ENCODE results near the gene C10orf90. TPM values are rescaled to one million over a fixed set of nuclear protein-coding genes. Genes with fewer than 3 reads are reported as not detected.

The C10orf90 gene
- total RNA-seq, 4 donors from 2014 or later, result 0.06 TPM; not detected in 3

DNA sequence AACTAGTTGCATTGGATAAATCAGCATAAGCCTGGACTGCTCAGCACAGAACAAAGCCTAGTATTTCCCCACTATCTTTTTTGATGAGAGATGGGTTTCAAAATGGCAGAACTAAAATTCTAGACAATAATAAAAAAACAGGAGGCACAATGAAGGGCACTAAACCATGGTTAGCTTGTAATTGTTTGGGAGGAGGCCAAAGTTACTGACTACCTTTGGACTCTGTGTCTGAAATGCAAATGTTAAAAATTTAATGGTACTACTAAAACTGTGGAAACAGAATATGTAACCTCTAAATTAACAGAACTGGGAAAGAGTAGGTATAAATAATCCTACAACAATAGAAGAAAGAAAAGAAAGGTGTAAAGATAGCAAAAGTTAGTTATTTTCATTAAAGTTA is 295.2 kb downstream of the C10orf90 start:
- TF ChIP-seq EP300 (IDR thresholded peaks at IDR 0.05) (no peak), POLR2AphosphoS5 (IDR thresholded peaks at IDR 0.05) (no peak), POLR2A (IDR thresholded peaks at IDR 0.05; ENCODE audit: low read depth) (no peak)
- TF ChIP-seq, protein P1, sequence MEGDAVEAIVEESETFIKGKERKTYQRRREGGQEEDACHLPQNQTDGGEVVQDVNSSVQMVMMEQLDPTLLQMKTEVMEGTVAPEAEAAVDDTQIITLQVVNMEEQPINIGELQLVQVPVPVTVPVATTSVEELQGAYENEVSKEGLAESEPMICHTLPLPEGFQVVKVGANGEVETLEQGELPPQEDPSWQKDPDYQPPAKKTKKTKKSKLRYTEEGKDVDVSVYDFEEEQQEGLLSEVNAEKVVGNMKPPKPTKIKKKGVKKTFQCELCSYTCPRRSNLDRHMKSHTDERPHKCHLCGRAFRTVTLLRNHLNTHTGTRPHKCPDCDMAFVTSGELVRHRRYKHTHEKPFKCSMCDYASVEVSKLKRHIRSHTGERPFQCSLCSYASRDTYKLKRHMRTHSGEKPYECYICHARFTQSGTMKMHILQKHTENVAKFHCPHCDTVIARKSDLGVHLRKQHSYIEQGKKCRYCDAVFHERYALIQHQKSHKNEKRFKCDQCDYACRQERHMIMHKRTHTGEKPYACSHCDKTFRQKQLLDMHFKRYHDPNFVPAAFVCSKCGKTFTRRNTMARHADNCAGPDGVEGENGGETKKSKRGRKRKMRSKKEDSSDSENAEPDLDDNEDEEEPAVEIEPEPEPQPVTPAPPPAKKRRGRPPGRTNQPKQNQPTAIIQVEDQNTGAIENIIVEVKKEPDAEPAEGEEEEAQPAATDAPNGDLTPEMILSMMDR (IDR thresholded peaks at IDR 0.05), result no peak
- Histone ChIP-seq H3K4me1 (no peaks in the 10 kb centered on the region), H3K27me3 (no peaks in the 10 kb centered on the region), H3K9me3 (peaks cover 0 to 9% (median 2%) of the 10 kb centered on the region in 4 donors), H3K36me3 (no peaks in the 10 kb centered on the region), H3K4me3 (no peak overlapping the region), H3K27ac (replicated peaks in 1 of 4) (no peak overlapping the region)
- intact Hi-C loops (cut with DNase I), result no loop called here
- no peak for DNase-seq (ENCODE audit: extremely low spot score)

Other genes starting within 250 kb of the C10orf90 start
- 10 to 100 TPM; 41.4 to 60.3 (median 55.3) TPM for gene DOCK1, start 234.7 kb upstream of the C10orf90 start, total RNA-seq